Effector memory CD4-positive, alpha-beta T cell (primary cell): Measurements from ENCODE around the gene HIP1R.
A peak's percentile ranks its signal among the peaks of the same experiment; 100 is the strongest.

Experiments
- DNase-seq, 3 donors: peaks; one replicate each; pipeline ENCODE4 v3.0.0-alpha.2; 2020
- H3K27ac ChIP-seq: 2 replicates; pipeline ENCODE4 v1.7.0; 2013; ENCODE audit warnings: mild to moderate bottlenecking, low read length, moderate library complexity; ENCODE audit not compliant: insufficient read depth, poor library complexity, severe bottlenecking
- H3K27me3 ChIP-seq: replicated peaks from 2 replicates; pipeline ENCODE4 v1.7.0; 2013; ENCODE audit warnings: mild to moderate bottlenecking, low read length; ENCODE audit not compliant: insufficient read depth, control insufficient read depth, poor library complexity, severe bottlenecking
- H3K36me3 ChIP-seq: 2 replicates; pipeline ENCODE4 v1.7.0; 2013; ENCODE audit warnings: mild to moderate bottlenecking, low read length, moderate library complexity; ENCODE audit not compliant: control insufficient read depth, insufficient read depth
- H3K4me1 ChIP-seq: 2 replicates; pipeline ENCODE4 v1.7.0; 2013; ENCODE audit warnings: low read length, mild to moderate bottlenecking; ENCODE audit not compliant: control insufficient read depth, insufficient read depth, poor library complexity, severe bottlenecking
- H3K4me3 ChIP-seq: 2 replicates; pipeline ENCODE4 v1.7.0; 2013; ENCODE audit warnings: low read length, low read depth, mild to moderate bottlenecking; ENCODE audit not compliant: insufficient read depth, poor library complexity, severe bottlenecking
- H3K9me3 ChIP-seq: 2 replicates; pipeline ENCODE4 v1.7.0; 2013; ENCODE audit warnings: mild to moderate bottlenecking, low read length, moderate library complexity; ENCODE audit not compliant: control insufficient read depth

HIP1R gene

GRCh38 chr12:122876731-122877130 is 41.5 kb downstream of the HIP1R start:
- no peak for DNase-seq
- Histone ChIP-seq H3K36me3 (no peaks in the 10 kb centered on the region), H3K27ac (no peak overlapping the region), H3K9me3 (no peaks in the 10 kb centered on the region), H3K4me3 (no peak overlapping the region), H3K27me3 (no peaks in the 10 kb centered on the region), H3K4me1 (peaks cover 40% of the 10 kb centered on the region)

DNA sequence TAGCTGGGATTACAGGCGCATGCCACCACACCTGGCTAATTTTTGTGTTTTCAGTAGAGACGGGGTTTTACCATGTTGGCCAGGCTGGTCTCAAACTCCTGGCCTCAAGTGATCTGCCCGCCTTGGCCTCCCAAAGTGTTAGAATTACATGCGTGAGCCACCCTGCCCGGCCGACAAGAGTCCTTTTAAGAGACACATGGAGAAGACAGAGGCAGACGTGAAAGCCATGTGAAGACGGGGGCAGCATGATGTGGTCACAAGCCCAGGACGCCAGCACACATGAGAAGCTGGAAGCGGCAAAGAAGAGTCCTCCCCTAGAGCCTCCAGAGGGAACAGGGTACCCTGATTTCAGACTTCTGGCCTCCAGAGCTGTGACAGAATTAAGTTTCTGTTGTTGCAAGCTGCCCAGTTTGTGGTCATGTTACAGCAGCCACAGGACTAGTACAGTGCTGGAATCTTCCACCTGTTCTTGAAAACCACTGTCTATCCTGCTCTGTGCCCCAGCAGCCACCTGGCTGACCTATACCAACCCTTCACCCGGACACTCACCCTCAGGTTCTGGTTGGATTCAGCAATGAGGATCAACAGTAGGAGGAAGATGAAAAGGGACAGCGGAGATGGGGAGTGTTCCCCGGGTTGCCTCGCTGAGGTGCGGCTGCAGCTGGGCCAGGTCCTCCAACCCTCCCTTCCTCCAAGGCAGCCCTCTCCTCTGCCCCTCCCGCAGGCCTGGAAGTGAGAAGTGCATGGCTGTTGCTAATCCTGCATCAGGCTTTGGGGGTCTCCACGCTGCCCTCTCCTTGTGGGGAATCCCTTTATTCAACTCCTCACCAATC is 43.7 kb downstream of the HIP1R start:
- Histone ChIP-seq H3K9me3 (no peaks in the 10 kb centered on the region), H3K4me3 (no peak overlapping the region), H3K36me3 (no peaks in the 10 kb centered on the region), H3K27me3 (no peaks in the 10 kb centered on the region), H3K4me1 (peaks cover 19% of the 10 kb centered on the region), H3K27ac (no peak overlapping the region)
- DNase-seq, result no peak

GRCh38 chr12:122880155-122880667 is 45.0 kb downstream of the HIP1R start:
- no peak for DNase-seq
- H3K4me1 ChIP-seq, result peaks cover 15% of the 10 kb centered on the region
- no peaks in the 10 kb centered on the region for H3K9me3 ChIP-seq
- H3K4me3 ChIP-seq, result no peak overlapping the region
- H3K27ac ChIP-seq, result no peak overlapping the region
- H3K36me3 ChIP-seq, result no peaks in the 10 kb centered on the region
- H3K27me3 ChIP-seq, result no peaks in the 10 kb centered on the region

GRCh38 chr12:122880668-122881067 is 45.4 kb downstream of the HIP1R start:
- no peak for DNase-seq
- Histone ChIP-seq H3K9me3 (no peaks in the 10 kb centered on the region), H3K4me3 (no peak overlapping the region), H3K27ac (no peak overlapping the region), H3K4me1 (peaks cover 15% of the 10 kb centered on the region), H3K27me3 (no peaks in the 10 kb centered on the region), H3K36me3 (no peaks in the 10 kb centered on the region)

GRCh38 chr12:122882908-122883558 is 47.8 kb downstream of the HIP1R start:
- H3K9me3 ChIP-seq, result no peaks in the 10 kb centered on the region
- H3K4me3 ChIP-seq, result no peak overlapping the region
- no peak overlapping the region for H3K27ac ChIP-seq
- no peak for DNase-seq
- H3K4me1 ChIP-seq, result peaks cover 20% of the 10 kb centered on the region
- no peaks in the 10 kb centered on the region for H3K36me3 ChIP-seq
- no peaks in the 10 kb centered on the region for H3K27me3 ChIP-seq

GRCh38 chr12:122884091-122884826 is 49.0 kb downstream of the HIP1R start:
- Histone ChIP-seq H3K4me3 (no peak overlapping the region), H3K27me3 (no peaks in the 10 kb centered on the region), H3K9me3 (no peaks in the 10 kb centered on the region), H3K36me3 (no peaks in the 10 kb centered on the region), H3K4me1 (peaks cover 20% of the 10 kb centered on the region), H3K27ac (no peak overlapping the region)
- DNase-seq, result no peak

DNA sequence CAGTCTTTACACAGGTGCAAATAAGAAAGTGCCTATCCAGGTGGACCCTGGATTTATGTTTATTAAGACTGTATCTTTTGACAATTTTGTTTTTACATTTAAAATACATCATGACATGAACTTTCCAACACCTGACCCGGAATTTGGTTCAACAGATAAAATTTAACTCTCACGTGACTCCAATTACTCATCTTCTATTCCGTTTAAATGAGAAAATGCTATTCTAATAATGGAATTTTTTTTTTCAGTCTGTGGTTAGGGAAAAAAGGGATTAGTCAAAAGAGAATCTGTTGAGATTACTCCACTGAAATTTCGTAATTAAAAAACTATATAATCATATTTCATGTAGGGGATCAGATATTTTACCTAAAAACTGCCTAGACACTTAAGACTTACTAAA is 49.6 kb downstream of the HIP1R start:
- Histone ChIP-seq H3K27me3 (no peaks in the 10 kb centered on the region), H3K36me3 (no peaks in the 10 kb centered on the region), H3K4me1 (peaks cover 25% of the 10 kb centered on the region), H3K9me3 (no peaks in the 10 kb centered on the region), H3K4me3 (no peak overlapping the region), H3K27ac (no peak overlapping the region)
- DNase-seq, result no peak

GRCh38 chr12:122886161-122886560 is 50.9 kb downstream of the HIP1R start:
- Histone ChIP-seq H3K9me3 (no peaks in the 10 kb centered on the region), H3K27me3 (no peaks in the 10 kb centered on the region), H3K4me1 (peaks cover 25% of the 10 kb centered on the region), H3K36me3 (no peaks in the 10 kb centered on the region), H3K27ac (no peak overlapping the region), H3K4me3 (no peak overlapping the region)
- DNase-seq, result no peak

DNA sequence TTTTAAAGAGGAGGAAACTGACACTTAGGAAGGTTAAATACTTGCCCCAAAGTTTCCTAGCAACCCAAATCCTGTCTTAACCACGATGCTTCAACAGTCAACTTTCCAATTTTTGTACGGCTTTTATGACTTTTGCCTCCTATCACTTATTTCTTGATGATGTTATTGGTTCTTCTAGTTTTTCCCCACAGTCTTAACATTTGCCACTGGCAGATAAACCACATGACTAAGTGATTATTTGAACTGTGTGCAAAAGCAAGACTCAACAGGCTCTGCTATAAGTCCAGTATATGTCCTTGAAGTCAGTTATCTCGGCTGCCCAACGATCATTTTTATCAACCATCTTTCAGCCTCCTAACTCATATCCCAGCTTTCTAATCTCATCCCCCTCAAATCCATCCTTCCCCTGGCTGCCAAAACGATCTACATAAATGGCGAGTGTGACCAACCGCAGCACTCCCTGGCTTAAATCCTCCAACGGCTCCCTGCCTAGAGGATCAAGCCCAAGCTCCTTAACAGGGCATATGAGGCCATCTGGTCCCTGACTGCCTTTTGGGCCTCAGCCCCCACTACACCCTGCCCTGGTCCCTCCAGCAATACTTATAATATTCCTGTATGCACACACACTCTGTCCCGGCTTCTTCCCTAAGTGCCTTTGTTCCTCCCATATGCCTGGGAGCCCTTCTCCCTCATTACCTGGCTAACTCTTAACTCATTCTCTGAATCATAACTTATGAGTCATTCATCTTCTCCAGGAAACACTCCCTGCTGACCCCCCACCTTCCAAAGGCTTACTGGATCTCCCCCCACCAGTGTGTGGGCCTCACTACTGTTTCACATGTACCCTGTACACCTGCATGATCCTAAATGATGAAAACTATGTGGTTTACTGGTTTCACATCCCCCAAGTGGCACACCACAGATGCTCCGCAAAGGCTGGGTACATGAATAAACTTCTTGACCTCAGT is 51.9 kb downstream of the HIP1R start:
- no peaks in the 10 kb centered on the region for H3K36me3 ChIP-seq
- peaks cover 25% of the 10 kb centered on the region for H3K4me1 ChIP-seq
- no peaks in the 10 kb centered on the region for H3K9me3 ChIP-seq
- peak overlapping the region; percentile 72 for H3K27ac ChIP-seq
- H3K27me3 ChIP-seq, result no peaks in the 10 kb centered on the region
- peak in 1 of 3 donors; percentile 30 for DNase-seq
- peak overlapping the region; percentile 16 for H3K4me3 ChIP-seq
